GM18505 (cell line): Measurements from ENCODE around the gene ZBTB46.
A peak's percentile ranks its signal among the peaks of the same experiment; 100 is the strongest.
"Not testable (repeated sequence)": the region's sequence is repeated elsewhere in the genome, so short reads cannot be mapped to it uniquely, and the experiment has no call there.

Experiments
- ATAC-seq: cut with Tn5 transposase; IDR thresholded peaks from one replicate; pipeline ENCODE4 v1.9.1; 2021; ENCODE audit not compliant: unreplicated experiment
- POLR2A ChIP-seq: IDR thresholded peaks from 4 replicates; pipeline ENCODE4 v1.6.1; 2011; ENCODE audit warnings: borderline replicate concordance; ENCODE audit not compliant: insufficient read depth, insufficient read length; ENCODE audit errors: extremely low read depth

ZBTB46 gene

DNA sequence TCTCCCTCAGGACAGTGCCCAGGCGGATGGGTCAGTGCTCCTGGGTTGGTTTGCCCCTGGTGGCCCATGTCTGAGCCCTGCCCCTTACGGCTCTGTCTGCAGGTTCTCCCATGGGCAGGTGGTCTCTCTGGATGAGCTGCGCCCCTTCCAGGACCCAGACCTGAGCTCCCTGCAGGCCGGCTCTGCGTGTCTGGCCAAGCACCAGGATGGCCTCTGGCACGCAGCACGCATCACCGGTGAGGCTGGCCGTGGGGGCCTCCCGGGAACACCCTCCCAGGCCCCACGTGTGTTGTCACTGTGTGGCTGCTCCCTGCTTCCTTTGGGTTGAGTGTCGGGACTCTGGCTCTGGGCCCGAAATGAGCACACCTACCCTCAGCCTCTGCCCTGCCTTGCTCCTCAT lies 97.9 kb downstream of the ZBTB46 start:
- TF ChIP-seq POLR2A = no peak
- no peak for ATAC-seq

- no peak for ATAC-seq
- no peak for TF ChIP-seq POLR2A
These were observed 98.7 kb downstream of the ZBTB46 start for GRCh38 chr20:63732118-63733095.

DNA sequence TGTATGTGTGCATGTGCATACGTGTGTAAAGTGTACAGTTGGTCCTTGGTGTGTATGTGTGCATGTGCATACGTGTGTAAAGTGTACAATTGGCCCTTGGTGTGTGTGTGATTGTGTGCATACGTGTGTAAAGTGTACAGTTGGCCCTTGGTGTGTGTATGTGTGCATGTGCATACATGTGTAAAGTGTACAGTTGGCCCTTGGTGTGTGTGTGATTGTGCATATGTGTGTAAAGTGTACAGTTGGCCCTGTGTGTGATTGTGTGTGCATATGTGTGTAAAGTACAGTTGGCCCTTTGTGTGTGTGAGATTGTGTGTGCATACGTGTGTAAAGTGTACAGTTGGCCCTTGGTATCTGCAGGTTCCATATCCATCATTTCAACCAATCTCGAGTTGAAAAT lies 99.7 kb downstream of the ZBTB46 start:
- no peak for TF ChIP-seq POLR2A
- no peak for ATAC-seq

- not testable (repeated sequence) for ATAC-seq
These were observed 100.8 kb downstream of the ZBTB46 start for GRCh38 chr20:63730189-63730733.

GRCh38 chr20:63722967-63723622 lies 108.0 kb downstream of the ZBTB46 start:
- not testable (repeated sequence) for ATAC-seq

DNA sequence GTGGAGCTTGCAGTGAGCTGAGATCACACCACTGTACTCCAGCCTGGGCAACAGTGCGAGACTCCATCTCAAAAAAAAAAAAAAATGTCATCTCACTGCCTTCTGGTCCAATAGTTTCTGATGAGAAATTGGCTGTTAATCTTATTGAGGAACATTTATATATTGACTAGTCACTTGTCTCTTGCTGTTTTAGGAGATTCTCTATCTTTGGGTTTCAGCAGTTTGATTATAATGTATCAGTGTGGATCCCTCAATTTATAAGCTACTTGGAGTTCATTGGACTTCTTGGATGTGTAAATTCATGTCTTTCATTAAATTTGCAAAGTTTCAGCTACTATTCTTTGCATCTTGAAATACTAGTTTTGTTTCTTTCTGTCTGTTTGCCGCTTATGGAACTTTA lies 112.1 kb downstream of the ZBTB46 start:
- no peak for TF ChIP-seq POLR2A
- no peak for ATAC-seq

GRCh38 chr20:63714858-63715257 lies 116.2 kb downstream of the ZBTB46 start:
- ATAC-seq = no peak
- no peak for TF ChIP-seq POLR2A

DNA sequence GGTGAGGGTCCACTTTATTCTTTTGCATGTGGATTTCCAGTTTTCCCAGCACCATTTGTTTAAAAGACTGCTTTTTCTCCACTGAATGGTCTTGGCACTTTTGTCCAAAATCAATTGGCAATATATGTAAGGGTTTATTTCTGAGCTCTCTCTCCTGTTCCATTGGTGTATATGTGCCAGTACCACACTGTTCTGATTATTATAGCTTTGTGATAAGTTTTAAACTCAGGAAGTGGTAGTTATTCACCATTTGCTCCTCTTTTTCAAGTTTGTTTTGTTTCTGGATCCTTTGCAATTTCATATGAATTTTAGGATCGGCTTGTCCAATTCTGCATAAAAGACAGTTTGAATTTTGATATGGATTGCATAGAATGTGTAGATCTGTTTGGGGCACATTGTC lies 118.9 kb downstream of the ZBTB46 start:
- ATAC-seq = no peak
- no peak for TF ChIP-seq POLR2A

GRCh38 chr20:63711085-63711645 lies 119.9 kb downstream of the ZBTB46 start:
- ATAC-seq = no peak
- no peak for TF ChIP-seq POLR2A

- TF ChIP-seq POLR2A = no peak
- no peak for ATAC-seq
These were observed 121.9 kb downstream of the ZBTB46 start for GRCh38 chr20:63709149-63709527.

DNA sequence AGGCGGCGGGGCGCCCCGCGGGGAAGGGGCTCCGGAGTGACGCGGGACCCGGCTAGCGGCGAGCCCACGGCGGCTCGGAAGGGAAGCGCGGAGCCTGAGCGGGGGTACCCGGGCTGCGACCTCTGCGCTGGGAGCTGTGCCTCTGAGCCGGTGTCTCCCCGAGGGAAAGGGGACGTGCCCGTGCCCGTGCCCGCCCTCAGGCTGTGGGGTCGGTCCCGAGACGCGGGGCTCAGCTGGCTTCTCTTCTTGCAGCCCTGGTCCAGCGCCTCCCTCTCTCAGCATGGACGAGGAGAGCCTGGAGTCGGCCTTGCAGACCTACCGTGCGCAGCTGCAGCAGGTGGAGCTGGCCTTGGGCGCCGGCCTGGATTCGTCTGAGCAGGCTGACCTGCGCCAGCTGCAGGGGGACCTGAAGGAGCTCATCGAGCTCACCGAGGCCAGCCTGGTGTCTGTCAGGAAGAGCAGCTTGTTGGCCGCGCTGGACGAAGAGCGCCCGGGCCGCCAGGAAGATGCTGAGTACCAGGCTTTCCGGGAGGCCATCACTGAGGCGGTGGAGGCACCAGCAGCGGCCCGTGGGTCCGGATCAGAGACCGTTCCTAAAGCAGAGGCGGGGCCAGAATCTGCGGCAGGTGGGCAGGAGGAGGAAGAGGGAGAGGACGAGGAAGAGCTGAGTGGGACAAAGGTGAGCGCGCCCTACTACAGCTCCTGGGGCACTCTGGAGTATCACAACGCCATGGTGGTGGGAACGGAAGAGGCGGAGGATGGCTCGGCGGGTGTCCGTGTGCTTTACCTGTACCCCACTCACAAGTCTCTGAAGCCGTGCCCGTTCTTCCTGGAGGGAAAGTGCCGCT lies 122.5 kb downstream of the ZBTB46 start:
- TF ChIP-seq POLR2A = no peak
- ATAC-seq = peak; percentile 19

GRCh38 chr20:63707558-63708300 lies 123.3 kb downstream of the ZBTB46 start, which contains the start of the genes ARFRP1 and ZGPAT:
ARFRP1 (minus strand) TSS chr20:63707976; CDS start chr20:63707091, 885 bp downstream.
ZGPAT (plus strand) TSS chr20:63708039; CDS start chr20:63708581, 542 bp downstream.
- peak; percentile 74 for TF ChIP-seq POLR2A
- ATAC-seq = peak; percentile 70
